ENCODE data around the gene PKD2L1.
"Not testable (repeated sequence)": the region's sequence is repeated elsewhere in the genome, so short reads cannot be mapped to it uniquely, and the experiment has no call there.

The PKD2L1 gene

DNA sequence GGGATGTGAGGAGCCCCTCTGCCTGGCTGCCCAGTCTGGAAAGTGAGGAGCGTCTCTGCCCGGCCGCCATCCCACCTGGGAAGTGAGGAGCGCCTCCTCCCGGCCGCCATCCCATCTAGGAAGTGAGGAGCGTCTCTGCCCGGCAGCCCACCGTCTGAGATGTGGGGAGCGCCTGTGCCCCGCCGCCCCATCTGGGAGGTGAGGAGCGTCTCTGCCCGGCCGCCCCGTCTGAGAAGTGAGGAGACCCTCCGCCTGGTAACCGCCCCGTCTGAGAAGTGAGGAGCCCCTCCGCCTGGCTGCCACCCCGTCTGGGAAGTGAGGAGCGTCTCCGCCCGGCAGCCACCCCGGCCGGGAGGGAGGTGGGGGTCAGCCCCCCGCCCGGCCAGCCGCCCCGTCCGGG is 53.1 kb downstream of the PKD2L1 start:
- not testable (repeated sequence) for DNase-seq

DNA sequence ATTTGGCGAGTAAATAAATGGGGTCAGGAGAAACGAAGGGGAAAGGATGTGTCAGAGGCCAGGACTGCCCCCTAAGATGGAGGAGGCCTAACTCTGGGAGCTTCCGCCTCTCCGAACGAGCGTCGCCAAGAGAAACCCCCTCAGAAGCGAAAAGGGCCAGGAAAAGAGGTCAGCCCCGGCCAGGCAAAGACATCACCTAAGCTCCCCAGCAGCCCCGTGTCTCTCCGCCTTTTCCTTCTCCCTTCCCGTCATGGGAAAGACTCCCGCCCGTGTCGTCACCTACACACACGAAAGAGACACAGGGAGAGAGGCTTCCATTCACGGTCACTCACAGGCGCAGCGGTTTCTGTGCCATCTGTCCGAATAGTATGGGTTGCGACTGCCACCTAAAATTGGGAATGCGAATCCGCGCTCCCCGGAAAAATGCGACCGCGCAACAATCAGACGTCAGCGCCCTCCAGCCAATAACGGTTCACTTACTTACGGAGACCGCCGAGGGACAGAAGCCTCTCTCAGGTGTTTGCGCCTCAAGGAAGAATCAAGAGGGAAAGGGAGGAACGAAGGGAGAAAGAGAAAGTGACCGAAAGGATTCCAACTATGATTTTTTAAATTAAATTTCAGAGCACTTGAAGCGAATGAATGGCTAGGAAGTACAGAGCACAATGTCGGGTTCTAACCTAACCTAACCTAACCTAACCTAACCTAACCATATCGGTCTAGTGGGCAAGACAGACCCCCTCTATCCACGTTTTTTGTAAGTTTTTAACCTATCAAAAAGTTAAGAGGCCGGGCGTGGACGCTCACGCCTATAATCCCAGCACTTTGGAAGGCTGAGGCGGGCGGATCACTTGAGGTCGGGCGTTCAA is 62.6 kb downstream of the PKD2L1 start, which contains the start of gene CWF19L1:
Gene CWF19L1, minus strand, starts transcription at position 400 of the 866 bp plus-strand sequence. Its CDS starts 45 bp downstream, at position 355.
- peak; percentile 77 for DNase-seq

DNA sequence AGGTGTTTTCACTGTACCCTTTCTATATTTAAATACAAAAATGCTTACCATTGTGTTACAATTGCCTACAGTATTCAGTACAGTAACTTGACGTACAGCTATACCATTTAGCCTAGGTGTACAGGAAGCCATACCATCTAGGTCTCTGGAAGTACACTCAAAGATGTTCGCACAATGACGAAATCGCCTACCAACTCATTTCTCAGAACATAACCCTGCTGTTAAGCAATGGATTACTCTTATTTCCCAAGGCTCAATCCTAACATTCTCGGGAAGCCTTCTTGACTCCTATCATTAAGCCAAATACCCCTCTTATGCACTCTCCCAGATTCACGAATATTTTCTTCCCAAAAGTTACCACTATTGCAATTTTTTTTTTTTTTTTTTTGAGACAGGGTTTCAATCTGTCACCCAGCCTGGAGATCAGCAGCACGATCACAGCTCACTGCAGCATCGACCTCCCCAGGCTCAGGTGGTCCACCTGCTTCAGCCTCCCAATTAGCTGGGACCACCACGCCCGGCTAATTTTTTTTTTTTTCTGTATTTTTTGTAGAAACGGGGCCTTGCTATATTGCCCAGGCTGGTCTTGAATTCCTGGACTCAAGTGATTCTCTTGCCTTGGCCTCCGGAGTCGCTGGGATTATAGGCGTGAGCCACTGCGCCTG is 64.1 kb downstream of the PKD2L1 start:
- no peak for DNase-seq

DNA sequence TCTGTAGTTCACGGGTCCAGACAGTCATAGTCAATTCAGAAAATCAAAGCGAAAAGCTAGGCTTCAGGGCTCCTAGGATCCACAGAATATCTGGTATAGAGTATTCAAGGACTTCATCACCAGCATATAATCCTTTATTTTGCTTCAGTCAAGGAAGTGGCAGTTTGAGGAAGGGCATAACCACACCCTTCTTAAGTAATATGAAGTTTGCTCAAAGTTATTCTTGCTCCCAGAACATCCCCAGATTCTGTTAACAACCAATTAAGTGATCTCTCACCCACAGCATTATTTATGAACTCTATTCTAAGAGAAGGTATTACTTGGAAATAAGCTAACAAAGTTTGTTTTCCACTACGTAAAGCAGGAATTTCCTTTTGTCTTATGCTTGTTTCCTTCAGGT is 75.8 kb downstream of the PKD2L1 start:
- no peak for DNase-seq

DNA sequence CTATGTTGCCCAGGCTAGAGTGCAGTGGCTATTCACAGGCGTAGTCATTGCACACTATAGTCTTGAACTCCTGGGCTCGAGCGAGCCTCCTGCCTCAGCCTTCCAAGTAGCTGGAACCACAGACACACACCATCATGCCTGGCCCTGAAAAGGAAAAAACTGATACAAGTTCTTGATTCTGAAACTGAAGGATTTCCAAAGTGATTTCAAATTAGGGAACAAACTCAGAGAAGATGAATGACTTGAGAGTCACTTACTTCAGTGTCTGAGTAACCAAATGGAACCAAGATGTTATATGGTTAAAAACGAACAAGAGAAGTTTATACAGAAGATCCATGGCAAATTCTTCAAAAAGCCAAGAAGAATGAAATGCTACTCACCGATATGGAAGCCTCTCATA is 77.0 kb downstream of the PKD2L1 start:
- DNase-seq, result no peak

DNA sequence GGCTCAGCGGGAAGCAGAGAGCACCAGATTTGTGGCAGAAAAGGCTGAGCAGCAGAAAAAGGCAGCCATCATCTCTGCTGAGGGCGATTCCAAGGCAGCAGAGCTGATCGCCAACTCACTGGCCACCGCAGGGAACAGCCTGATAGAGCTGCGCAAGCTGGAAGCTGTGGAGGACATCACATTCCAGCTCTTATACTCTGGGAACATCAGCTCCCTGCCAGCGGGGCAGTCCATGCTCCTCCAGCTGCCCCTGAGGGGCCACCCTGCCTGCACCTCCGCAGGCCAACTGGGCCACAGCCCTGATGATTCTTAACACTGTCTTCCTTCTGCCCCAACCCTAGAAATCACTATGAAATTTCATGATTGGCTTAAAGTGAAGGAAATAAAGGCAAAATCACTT is 81.2 kb downstream of the PKD2L1 start:
- no peak for DNase-seq

DNA sequence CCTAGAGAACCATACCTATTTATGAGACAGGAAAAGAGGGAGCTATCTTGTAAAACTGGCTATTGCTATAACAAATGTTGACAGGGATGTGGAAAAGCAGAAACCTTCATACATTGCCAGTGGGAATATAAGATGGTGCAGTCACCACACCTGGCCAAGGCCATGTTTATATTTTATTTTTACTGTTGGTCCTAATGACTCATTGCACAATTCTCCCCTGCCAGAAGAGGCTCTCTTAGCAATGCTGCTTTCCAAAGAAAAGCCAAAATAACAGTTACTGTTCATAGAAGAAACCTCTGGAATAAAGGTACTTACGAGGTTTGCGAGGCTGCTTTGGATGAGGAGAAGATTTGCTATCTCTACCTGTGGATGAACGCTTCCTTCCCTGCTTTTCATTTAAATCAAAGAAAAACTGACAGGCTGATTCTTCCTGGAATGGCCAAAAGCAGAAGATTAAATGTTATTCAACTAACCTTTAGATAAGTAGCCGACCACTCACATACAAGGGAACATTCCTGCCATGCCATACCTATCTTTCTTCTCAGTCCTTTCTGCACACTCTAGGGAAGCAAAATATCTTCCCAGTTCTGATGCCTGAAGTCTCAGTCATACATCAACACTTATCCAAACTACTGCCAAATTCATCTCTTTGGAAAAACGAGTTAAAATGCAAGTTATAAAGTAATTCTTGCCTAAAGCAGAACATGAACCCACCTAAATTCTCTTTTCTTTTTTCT is 84.4 kb downstream of the PKD2L1 start:
- no peak for DNase-seq

DNA sequence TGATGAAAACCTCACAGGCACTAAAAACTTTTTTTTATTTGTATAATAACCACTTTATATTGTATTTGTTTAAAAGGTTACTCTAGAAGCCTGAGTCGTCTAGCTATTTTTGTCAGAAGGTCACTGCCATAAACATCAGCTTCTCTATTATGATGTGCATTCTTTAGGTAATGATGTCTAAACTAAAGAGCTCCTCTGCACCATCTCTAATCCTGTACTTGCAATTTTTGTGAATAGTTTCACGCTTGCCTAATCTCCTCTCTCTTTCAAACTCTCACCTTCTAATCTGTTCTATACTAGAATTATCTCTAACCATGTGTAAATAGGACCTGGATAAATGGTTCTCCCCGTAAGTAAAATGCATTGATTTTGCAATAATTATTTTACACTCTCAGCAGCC is 90.2 kb downstream of the PKD2L1 start:
- DNase-seq, result no peak

DNA sequence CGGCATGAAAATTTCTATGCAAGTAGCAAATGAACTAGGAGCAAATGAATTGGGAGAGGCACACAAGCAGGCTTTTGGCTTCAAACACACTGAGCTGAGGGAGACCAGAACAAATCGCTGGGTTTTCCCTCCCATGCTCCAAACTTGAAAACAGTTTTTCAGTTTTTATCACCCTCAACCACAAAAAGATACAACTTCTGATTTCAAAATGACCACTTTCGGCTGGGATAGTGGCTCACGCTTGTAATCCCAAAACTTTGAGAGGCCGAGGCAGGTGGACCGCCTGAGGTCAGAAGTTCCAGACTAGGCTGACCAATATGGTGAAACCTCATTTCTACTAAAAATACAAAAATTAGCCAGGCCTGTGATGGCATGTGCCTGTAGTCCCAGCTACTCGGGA is 91.6 kb downstream of the PKD2L1 start:
- no peak for DNase-seq
